Measurements from ENCODE around the gene PCID2. TPM values are rescaled to one million over a fixed set of nuclear protein-coding genes. Genes with fewer than 3 reads are reported as not detected.
A peak's percentile ranks its signal among the peaks of the same experiment; 100 is the strongest.
"Not testable (repeated sequence)": the region's sequence is repeated elsewhere in the genome, so short reads cannot be mapped to it uniquely, and the experiment has no call there.

Gene PCID2
- total RNA-seq, 6 donors from 2014 or later, result 30.7 to 62.5 (median 37.1) TPM

- H3K36me3 ChIP-seq, result no peaks in the 10 kb centered on the region
- H3K27me3 ChIP-seq, result peaks cover 0 to 14% (median 3%) of the 10 kb centered on the region in 4 donors
- DNase-seq, result no peak
- H3K4me3 ChIP-seq, result no peak overlapping the region
- no peak overlapping the region for H3K27ac ChIP-seq
- no peaks in the 10 kb centered on the region for H3K4me1 ChIP-seq
- no peak for TF ChIP-seq CTCF (IDR thresholded peaks at IDR 0.05)
- no peak for TF ChIP-seq EP300 (IDR thresholded peaks at IDR 0.05)
- no peak for TF ChIP-seq POLR2AphosphoS5 (IDR thresholded peaks at IDR 0.05)
- TF ChIP-seq POLR2A (IDR thresholded peaks at IDR 0.05), result no peak
- WGBS, 2 donors, result 38 to 46% methylated on average over 17 to 21 of the region's 25 CpGs
- no peak for ATAC-seq (ENCODE audit: low FRiP score in 2 of 2)
- H3K9me3 ChIP-seq, result no peaks in the 10 kb centered on the region
These were observed 45.4 kb downstream of the PCID2 start for GRCh38 chr13:113162783-113163685.

GRCh38 chr13:113161975-113162374 lies 46.5 kb downstream of the PCID2 start:
- WGBS, 2 donors, result no CpG with 5 or more reads among the region's 13 CpGs
- not testable (repeated sequence) for H3K27ac ChIP-seq; ATAC-seq (ENCODE audit: low FRiP score in 2 of 2); H3K36me3 ChIP-seq; H3K4me3 ChIP-seq; DNase-seq; H3K4me1 ChIP-seq; H3K9me3 ChIP-seq
- peaks cover 0 to 14% (median 3%) of the 10 kb centered on the region in 4 donors for H3K27me3 ChIP-seq

GRCh38 chr13:113161433-113161832 lies 47.0 kb downstream of the PCID2 start:
- TF ChIP-seq EP300 (IDR thresholded peaks at IDR 0.05) (no peak), POLR2A (IDR thresholded peaks at IDR 0.05) (no peak), POLR2AphosphoS5 (IDR thresholded peaks at IDR 0.05) (no peak), CTCF (IDR thresholded peaks at IDR 0.05) (no peak)
- ATAC-seq (ENCODE audit: low FRiP score in 2 of 2), result no peak
- Histone ChIP-seq H3K27ac (no peak overlapping the region), H3K4me3 (no peak overlapping the region), H3K4me1 (no peaks in the 10 kb centered on the region), H3K36me3 (no peaks in the 10 kb centered on the region), H3K27me3 (peaks cover 0 to 14% (median 3%) of the 10 kb centered on the region in 4 donors), H3K9me3 (no peaks in the 10 kb centered on the region)
- WGBS, 2 donors, result 47 to 55% methylated on average over 14 to 15 of the region's 16 CpGs
- DNase-seq, result no peak

- no peak for ATAC-seq (ENCODE audit: low FRiP score in 2 of 2)
- no peak overlapping the region for H3K27ac ChIP-seq
- DNase-seq, result no peak
- no peaks in the 10 kb centered on the region for H3K36me3 ChIP-seq
- H3K9me3 ChIP-seq, result no peaks in the 10 kb centered on the region
- TF ChIP-seq POLR2AphosphoS5 (IDR thresholded peaks at IDR 0.05), result no peak
- TF ChIP-seq POLR2A (IDR thresholded peaks at IDR 0.05), result no peak
- TF ChIP-seq EP300 (IDR thresholded peaks at IDR 0.05), result no peak
- TF ChIP-seq CTCF (IDR thresholded peaks at IDR 0.05), result no peak
- H3K4me3 ChIP-seq, result no peak overlapping the region
- 76 to 87% methylated on average over 9 to 12 of the region's 12 CpGs for WGBS, 2 donors
- H3K4me1 ChIP-seq, result no peaks in the 10 kb centered on the region
- H3K27me3 ChIP-seq, result peaks cover 0 to 14% (median 3%) of the 10 kb centered on the region in 4 donors
These were observed 47.5 kb downstream of the PCID2 start for GRCh38 chr13:113160983-113161382.

- peak in 1 of 2 donors; percentile 16 for DNase-seq
- 84 to 91% methylated on average over 19 of the region's 20 CpGs for WGBS, 2 donors
- no peak for TF ChIP-seq EP300 (IDR thresholded peaks at IDR 0.05)
- TF ChIP-seq POLR2A (IDR thresholded peaks at IDR 0.05), result no peak
- TF ChIP-seq CTCF (IDR thresholded peaks at IDR 0.05), result no peak
- TF ChIP-seq POLR2AphosphoS5 (IDR thresholded peaks at IDR 0.05), result no peak
These were observed 48.8 kb downstream of the PCID2 start for GRCh38 chr13:113159701-113160100.

More at GRCh38 chr13:113159701-113160100, 48.8 kb downstream of the PCID2 start:
- no peak overlapping the region for H3K27ac ChIP-seq
- no peak for ATAC-seq (ENCODE audit: low FRiP score in 2 of 2)
- peaks cover 0 to 14% (median 3%) of the 10 kb centered on the region in 4 donors for H3K27me3 ChIP-seq
- no peaks in the 10 kb centered on the region for H3K36me3 ChIP-seq
- no peak overlapping the region for H3K4me3 ChIP-seq
- peaks cover 0 to 2% (median under 1%) of the 10 kb centered on the region in 4 donors for H3K4me1 ChIP-seq
- H3K9me3 ChIP-seq, result no peaks in the 10 kb centered on the region
